Activated CD4-positive, alpha-beta T cell treated with anti-CD3 and anti-CD28 coated beads for 4 hours (primary cell): Measurements from ENCODE around the gene TRIM44.
"Not testable (repeated sequence)": the region's sequence is repeated elsewhere in the genome, so short reads cannot be mapped to it uniquely, and the experiment has no call there.

Experiments used
- DNase-seq, 2 donors: peaks; one replicate each; pipeline ENCODE4 v3.0.0-alpha.2; 2020

Gene TRIM44

GRCh38 chr11:35721651-35722282, 59.2 kb downstream of the TRIM44 start:
- no peak for DNase-seq

- DNase-seq: no peak
These were observed 60.1 kb downstream of the TRIM44 start for GRCh38 chr11:35722641-35723040.

GRCh38 chr11:35723493-35723892, 60.9 kb downstream of the TRIM44 start:
- no peak for DNase-seq

GRCh38 chr11:35723913-35724312, 61.3 kb downstream of the TRIM44 start:
- no peak for DNase-seq

- DNase-seq: no peak
These were observed 63.3 kb downstream of the TRIM44 start for GRCh38 chr11:35725885-35726284.

- DNase-seq: no peak
These were observed 64.6 kb downstream of the TRIM44 start for GRCh38 chr11:35727140-35727539.

GRCh38 chr11:35730254-35730653, 67.7 kb downstream of the TRIM44 start:
- no peak for DNase-seq

GRCh38 chr11:35734669-35735410, 72.3 kb downstream of the TRIM44 start:
- no peak for DNase-seq

- DNase-seq: no peak
These were observed 72.8 kb downstream of the TRIM44 start for GRCh38 chr11:35735411-35735810.

- DNase-seq: no peak
These were observed 73.3 kb downstream of the TRIM44 start for GRCh38 chr11:35735903-35736302.

- DNase-seq: no peak
These were observed 74.4 kb downstream of the TRIM44 start for GRCh38 chr11:35736952-35737351.

GRCh38 chr11:35740061-35740799, 77.7 kb downstream of the TRIM44 start:
- no peak for DNase-seq

GRCh38 chr11:35742707-35743454, 80.3 kb downstream of the TRIM44 start:
- DNase-seq: no peak

- DNase-seq: no peak
These were observed 84.0 kb downstream of the TRIM44 start for GRCh38 chr11:35746356-35747153.

- DNase-seq: no peak
These were observed 85.1 kb downstream of the TRIM44 start for GRCh38 chr11:35747668-35748067.

GRCh38 chr11:35748644-35749043, 86.1 kb downstream of the TRIM44 start:
- no peak for DNase-seq

GRCh38 chr11:35750315-35750714, 87.7 kb downstream of the TRIM44 start:
- DNase-seq: no peak

- DNase-seq: no peak
These were observed 88.5 kb downstream of the TRIM44 start for GRCh38 chr11:35750981-35751663.

- no peak for DNase-seq
These were observed 89.1 kb downstream of the TRIM44 start for GRCh38 chr11:35751664-35752061.

- DNase-seq: no peak
These were observed 89.5 kb downstream of the TRIM44 start for GRCh38 chr11:35752115-35752514.

- DNase-seq: not testable (repeated sequence)
These were observed 91.0 kb downstream of the TRIM44 start for GRCh38 chr11:35753573-35753972.

GRCh38 chr11:35759951-35760350, 97.4 kb downstream of the TRIM44 start:
- DNase-seq: not testable (repeated sequence)
